ES-I3 (cell line): ENCODE results near the gene TMC5.
"Not testable (repeated sequence)": the region's sequence is repeated elsewhere in the genome, so short reads cannot be mapped to it uniquely, and the experiment has no call there.

Experiments
- H3K36me3 ChIP-seq: 2 replicates; pipeline ENCODE4 v1.6.1; 2013; ENCODE audit warnings: mild to moderate bottlenecking, low read length, control low read depth, moderate library complexity; ENCODE audit not compliant: insufficient read depth
- H3K4me1 ChIP-seq: 2 replicates; pipeline ENCODE4 v1.6.1; 2013; ENCODE audit warnings: mild to moderate bottlenecking, control low read depth, low read length; ENCODE audit not compliant: insufficient read depth
- H3K9ac ChIP-seq: 2 replicates; pipeline ENCODE4 v1.6.1; 2013; ENCODE audit warnings: low read depth, mild to moderate bottlenecking, low read length, moderate library complexity
- H3K9me3 ChIP-seq: 2 replicates; pipeline ENCODE4 v1.6.1; 2013; ENCODE audit warnings: mild to moderate bottlenecking, low read length, moderate library complexity; ENCODE audit not compliant: control insufficient read depth, insufficient read depth

TMC5 gene, protein sequence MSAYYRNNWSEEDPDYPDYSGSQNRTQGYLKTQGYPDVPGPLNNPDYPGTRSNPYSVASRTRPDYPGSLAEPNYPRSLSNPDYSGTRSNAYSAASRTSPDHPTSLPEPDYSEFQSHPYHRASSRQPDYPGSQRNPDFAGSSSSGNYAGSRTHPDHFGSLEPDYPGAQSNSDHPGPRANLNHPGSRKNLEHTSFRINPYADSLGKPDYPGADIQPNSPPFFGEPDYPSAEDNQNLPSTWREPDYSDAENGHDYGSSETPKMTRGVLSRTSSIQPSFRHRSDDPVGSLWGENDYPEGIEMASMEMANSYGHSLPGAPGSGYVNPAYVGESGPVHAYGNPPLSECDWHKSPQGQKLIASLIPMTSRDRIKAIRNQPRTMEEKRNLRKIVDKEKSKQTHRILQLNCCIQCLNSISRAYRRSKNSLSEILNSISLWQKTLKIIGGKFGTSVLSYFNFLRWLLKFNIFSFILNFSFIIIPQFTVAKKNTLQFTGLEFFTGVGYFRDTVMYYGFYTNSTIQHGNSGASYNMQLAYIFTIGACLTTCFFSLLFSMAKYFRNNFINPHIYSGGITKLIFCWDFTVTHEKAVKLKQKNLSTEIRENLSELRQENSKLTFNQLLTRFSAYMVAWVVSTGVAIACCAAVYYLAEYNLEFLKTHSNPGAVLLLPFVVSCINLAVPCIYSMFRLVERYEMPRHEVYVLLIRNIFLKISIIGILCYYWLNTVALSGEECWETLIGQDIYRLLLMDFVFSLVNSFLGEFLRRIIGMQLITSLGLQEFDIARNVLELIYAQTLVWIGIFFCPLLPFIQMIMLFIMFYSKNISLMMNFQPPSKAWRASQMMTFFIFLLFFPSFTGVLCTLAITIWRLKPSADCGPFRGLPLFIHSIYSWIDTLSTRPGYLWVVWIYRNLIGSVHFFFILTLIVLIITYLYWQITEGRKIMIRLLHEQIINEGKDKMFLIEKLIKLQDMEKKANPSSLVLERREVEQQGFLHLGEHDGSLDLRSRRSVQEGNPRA

DNA sequence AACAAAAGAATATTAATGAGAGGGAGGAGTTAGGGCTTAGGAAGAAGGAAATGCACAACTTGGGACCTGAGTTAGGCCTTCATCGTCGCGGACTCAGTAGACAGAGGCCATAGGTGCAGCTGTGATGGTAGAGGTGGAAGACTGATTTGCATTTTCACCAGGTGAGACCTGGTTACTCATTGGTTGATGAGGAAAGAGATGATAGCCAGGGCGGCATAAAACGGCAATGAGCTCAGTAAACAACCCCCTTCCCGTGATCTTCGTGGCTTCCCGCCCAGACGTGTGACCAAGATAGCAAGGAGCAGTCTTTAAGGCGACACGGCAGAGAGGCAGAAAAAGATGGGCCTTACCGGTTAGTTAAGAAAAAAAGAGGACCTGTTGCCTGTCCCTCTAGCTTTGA is at the start of gene TMC5:
Gene TMC5, plus strand, starts transcription at position 244 of the 400 bp plus-strand sequence. CDS start 22,156 bp downstream, outside the sequence.
- no peaks in the 10 kb centered on the region for H3K36me3 ChIP-seq
- H3K9ac ChIP-seq, result no peak within 1 kb of the TSS
- H3K4me1 ChIP-seq, result no peaks in the 10 kb centered on the region
- peaks cover 4% of the 10 kb centered on the region; the same call in 1 of the 2 replicates for H3K9me3 ChIP-seq

DNA sequence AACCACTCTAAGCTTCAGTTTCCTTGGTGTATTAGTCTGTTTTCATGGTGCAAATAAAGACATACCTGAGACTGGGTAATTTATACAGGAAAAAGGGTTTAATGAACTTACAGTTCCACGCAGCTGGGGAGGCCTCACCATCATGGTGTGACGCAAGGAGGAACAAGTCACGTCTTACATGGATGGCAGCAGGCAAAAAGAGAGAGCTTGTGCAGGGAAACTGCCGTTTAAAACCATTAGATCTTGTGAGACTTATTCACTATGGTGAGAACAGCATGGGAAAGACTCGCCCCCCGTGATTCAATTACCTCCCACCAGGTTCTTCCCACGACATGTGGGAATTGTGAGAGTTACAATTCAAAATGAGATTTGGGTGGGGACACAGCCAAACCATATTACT is 45.1 kb upstream of the TMC5 start:
- H3K9me3 ChIP-seq, H3K4me1 ChIP-seq, H3K9ac ChIP-seq, H3K36me3 ChIP-seq: not testable (repeated sequence)

DNA sequence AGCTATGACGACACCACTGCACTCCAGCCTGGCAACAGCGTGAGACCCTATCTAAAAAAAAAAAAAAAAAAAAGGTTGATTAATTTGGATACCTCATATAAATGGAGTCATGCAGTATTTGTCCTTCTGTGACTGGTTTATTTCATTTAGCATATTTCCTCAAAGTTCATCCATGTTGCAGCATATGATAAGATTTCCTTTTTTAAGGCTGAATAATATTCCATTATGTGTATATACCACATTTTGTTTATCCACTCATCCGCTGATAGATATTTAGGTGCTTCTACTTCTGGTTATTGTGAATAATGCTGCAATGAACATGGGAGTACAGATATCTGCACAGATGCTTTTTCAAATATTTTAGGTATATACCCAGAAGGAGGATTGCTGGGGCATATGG is 43.3 kb upstream of the TMC5 start:
- Histone ChIP-seq H3K9ac (no peak overlapping the region), H3K4me1 (no peaks in the 10 kb centered on the region), H3K9me3 (no peaks in the 10 kb centered on the region), H3K36me3 (no peaks in the 10 kb centered on the region)

DNA sequence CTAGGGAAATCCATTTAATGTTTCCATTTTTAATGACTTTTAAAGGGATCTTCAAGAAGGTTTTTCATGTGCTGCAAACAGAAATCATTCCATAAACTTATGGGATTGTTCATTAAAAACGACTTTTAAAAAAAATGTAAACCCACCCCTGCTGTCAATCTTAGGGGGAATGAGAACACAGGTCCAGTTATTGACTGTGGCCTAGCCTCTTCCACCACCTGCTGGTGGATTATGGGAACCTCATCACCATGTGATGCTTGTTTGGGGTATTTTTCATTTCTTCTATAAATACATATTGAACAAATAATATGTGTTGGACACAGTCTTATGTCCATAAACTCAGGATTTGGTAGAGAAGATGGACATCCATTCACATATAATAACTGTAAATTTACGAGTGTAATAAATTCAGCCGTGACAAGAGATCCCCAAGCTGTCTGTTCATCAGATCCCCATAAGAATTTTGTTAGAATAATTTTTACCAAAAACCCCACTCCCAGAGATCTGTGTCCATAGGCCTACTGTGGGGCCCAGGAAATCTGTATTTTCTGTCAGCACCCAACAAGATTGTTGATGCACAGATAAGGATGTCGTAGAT is 42.0 kb upstream of the TMC5 start:
- no peaks in the 10 kb centered on the region for H3K4me1 ChIP-seq
- no peaks in the 10 kb centered on the region for H3K9me3 ChIP-seq
- H3K9ac ChIP-seq, result no peak overlapping the region
- no peaks in the 10 kb centered on the region for H3K36me3 ChIP-seq

DNA sequence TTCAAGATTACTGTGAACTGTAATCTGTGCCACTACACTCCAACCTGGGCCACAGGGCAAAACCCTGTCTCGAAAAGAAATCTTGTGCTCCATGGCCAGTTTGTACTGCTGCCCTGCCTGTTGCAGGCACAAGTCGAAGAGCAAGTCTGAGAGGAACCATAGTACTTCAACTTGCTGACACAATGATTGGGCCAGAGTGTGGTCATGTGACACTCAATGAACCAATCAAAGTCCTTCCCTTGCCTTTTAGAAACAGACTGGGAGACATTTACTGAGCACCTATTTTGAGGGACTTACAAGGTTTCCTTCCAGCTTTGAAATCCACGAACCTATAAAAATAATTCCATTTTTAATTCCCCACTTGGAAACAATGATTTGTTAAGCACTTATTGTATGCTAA is 39.8 kb upstream of the TMC5 start:
- no peaks in the 10 kb centered on the region for H3K9me3 ChIP-seq
- no peaks in the 10 kb centered on the region for H3K36me3 ChIP-seq
- no peak overlapping the region for H3K9ac ChIP-seq
- no peaks in the 10 kb centered on the region for H3K4me1 ChIP-seq

DNA sequence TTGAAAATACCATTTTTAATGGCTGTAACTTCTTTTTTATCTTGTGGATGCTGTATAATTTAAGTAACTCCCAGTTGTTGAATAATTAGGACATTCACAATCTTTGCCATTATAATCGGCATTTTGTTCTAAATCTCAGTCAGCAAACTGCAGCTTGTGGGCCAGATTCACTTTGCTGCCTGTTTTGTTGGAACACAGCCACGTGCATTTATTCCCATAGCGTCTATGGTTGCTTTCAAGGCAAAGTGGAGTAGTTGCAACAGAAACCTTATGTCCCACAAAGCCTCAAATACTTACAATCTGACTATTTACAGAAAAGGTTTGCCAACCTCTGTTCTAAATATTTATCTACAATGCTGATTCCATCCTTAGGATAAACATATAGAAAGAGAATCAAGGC is 39.2 kb upstream of the TMC5 start:
- Histone ChIP-seq H3K9me3 (no peaks in the 10 kb centered on the region), H3K9ac (no peak overlapping the region), H3K4me1 (no peaks in the 10 kb centered on the region), H3K36me3 (no peaks in the 10 kb centered on the region)

DNA sequence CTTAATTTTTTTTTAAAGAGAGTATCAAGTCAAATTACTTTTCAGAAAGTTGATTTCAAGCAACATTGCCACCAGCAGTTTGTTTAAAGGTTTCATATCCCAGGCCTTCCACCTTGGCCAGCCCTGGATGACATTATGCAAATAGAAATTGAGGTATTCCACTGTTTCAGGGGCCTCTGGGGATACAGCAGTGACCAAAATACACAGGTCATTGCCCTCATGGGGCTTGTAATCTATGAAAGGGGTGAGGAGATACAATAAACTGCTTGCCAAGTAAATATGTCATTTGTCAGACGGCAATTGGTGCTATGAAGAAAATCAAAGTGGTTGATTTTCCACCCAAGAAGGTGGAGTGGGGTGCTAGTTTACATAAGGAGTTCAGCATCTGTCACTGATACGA is 37.8 kb upstream of the TMC5 start:
- Histone ChIP-seq H3K9ac (no peak overlapping the region), H3K4me1 (no peaks in the 10 kb centered on the region), H3K9me3 (no peaks in the 10 kb centered on the region), H3K36me3 (no peaks in the 10 kb centered on the region)

DNA sequence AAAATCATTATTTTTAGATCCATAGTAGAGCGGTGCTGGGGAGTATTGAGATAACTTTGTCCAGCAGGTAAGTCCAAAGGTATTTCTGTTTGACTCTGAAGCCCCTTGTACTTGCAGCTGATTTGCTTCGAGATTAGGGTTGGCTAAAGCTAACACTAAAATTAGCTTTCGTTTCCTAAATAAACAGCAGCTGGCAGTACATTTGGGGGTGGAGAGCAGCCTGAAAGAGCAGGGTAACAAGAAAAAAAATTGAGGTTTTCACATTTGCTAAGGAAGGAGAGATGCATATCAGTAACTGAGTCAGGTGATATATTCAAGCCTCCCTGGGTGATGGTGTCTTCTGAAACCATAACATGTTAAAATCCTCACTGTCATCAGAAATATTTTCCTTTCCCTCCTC is 37.4 kb upstream of the TMC5 start:
- no peaks in the 10 kb centered on the region for H3K4me1 ChIP-seq
- H3K9ac ChIP-seq, result no peak overlapping the region
- H3K36me3 ChIP-seq, result no peaks in the 10 kb centered on the region
- H3K9me3 ChIP-seq, result no peaks in the 10 kb centered on the region

DNA sequence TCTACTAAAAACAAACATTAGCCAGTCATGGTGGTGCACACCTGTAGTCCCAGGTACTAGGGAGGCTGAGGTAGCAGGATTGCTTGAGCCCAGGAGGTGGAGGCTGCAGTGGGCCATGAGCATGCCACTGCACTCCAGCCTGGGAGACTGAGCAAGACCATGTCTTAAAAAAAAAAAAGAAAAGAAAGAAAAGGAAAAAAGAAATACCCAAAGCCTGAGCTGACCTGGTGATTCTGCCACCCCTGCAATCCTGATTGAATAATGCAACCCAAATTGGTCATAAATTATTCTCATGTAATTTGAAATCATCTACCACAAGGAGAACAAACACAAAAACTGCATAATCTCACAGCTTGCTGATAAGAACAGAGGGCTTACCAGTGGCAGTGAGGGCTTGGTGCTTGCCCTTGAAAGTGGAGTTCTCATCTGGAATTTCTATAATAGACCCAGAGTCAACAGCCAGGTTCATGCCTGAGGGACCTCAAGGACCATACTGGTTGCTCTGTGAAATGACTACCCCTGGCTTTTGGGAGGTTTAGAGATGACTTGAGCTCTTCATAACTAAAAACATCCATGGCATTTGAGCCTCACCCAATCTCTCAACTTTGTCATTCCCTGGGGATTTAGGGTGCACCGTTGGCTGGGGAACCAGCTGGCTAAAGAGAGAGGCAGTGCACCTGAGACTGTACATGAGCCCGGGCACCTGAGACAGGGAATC is 35.4 kb upstream of the TMC5 start:
- H3K36me3 ChIP-seq, result no peaks in the 10 kb centered on the region
- no peak overlapping the region for H3K9ac ChIP-seq
- no peaks in the 10 kb centered on the region for H3K9me3 ChIP-seq
- no peaks in the 10 kb centered on the region for H3K4me1 ChIP-seq

DNA sequence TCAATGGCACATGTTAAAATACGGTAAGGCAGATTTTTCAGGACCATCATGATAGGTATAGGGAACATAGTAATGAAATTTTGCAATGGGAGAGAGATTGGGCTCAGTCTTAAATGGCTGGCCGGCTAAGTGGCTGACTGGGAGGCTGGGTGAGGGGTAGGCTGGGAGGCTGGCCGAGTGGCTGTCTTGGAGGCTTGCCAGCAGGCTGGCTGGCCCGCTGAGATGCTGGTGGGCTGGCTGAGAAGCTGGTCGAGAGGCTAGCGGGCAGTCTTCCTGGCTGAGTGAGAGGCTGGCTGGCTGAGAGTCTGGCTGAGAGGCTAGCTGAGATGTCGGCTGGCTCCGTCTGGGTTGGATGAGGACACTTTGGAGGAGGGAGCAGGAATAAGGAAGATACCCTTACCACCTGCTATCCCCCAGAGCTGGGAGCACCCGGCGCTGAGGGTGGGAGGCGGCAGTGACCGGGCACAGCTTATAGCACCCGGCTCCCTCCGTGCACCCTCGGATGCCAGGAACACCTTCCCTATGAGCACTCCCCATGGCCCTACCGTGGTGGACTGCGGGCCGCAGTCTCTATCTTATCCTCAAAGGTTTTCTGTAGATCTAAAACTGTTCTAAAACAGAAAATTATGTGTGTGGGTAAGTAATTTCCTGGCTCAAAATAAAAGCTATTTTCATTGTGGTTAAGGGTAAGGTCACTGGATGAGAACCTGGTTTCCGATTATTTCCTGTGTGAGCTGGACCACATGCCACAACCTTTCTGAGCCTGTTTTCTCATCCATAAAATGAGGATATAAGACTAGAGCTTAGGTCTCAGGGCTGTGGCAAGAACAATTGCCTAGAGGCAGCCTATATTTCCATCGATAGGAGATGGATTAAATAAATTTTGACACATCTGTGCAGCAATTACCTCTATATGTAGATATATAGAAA is 34.5 kb upstream of the TMC5 start:
- H3K36me3 ChIP-seq, result no peaks in the 10 kb centered on the region
- H3K4me1 ChIP-seq, result no peaks in the 10 kb centered on the region
- H3K9me3 ChIP-seq, result no peaks in the 10 kb centered on the region
- H3K9ac ChIP-seq, result no peak overlapping the region

DNA sequence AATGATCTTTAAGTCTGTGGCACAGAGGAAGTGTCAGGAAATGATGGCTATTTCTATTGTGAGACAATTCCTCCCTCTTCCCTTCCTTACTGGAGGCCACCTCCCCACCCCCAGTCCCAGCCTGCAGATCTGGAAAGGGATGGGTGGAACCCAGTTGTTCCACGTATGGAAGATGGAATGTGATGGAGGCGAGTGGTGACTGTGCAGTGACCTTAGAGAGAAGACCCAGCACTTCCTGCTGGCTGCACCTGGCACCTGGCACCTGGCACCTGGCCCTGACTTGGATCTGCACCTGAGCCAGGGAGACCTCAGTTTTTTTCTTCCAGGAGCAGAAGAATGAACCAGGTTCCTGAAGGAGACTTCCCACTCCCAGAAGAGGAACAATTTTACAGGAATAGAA is 33.0 kb upstream of the TMC5 start:
- no peaks in the 10 kb centered on the region for H3K36me3 ChIP-seq
- no peaks in the 10 kb centered on the region for H3K4me1 ChIP-seq
- H3K9ac ChIP-seq, result no peak overlapping the region
- no peaks in the 10 kb centered on the region for H3K9me3 ChIP-seq

DNA sequence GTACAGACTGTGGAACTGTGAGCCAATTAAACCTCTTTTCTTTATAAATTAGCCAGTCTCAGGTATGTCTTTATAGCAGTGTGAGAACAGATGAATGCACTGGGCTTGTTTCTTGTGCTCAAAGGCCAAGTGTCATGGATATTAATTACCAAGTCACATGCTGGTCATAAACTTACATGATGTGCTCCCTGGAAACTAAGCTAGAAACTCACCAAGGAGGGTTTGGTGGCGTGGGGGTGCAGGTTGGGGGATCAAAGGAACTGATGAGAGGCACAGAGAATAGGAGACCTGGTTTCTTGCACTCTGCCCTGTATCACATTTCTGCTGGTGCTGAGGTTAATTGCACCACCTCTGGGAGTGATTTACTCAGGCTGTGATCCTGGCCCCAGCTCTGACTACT is 31.2 kb upstream of the TMC5 start:
- Histone ChIP-seq H3K9ac (no peak overlapping the region), H3K4me1 (no peaks in the 10 kb centered on the region), H3K36me3 (no peaks in the 10 kb centered on the region), H3K9me3 (no peaks in the 10 kb centered on the region)

DNA sequence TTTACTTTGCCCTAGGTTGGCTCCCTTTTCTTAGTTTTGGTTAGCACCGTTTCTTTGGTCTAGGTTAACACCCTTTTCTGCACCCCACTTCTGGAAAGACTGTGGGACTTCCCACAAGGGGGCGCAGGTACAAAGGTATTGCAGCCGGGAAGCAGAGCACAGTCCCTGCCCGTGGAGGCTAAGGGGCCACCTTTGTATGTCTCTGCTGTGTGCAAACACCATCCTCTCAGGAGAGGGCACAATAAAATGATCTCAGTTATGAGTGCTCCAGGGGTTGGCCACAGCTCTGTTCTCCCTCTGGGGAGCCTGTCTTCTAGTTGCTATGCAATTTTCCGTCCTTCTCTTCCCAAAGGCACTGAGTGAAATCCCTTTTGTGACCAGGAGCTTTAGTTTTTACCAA is 28.4 kb upstream of the TMC5 start:
- Histone ChIP-seq H3K9me3 (no peaks in the 10 kb centered on the region), H3K4me1 (no peaks in the 10 kb centered on the region), H3K9ac (no peak overlapping the region), H3K36me3 (no peaks in the 10 kb centered on the region)
